ENCODE data around the gene LELP1. TPM values are rescaled to one million over a fixed set of nuclear protein-coding genes. Genes with fewer than 3 reads are reported as not detected.

LELP1 gene
- total and polyA plus RNA-seq, 5 donors from 2014 or later, result not detected

GRCh38 chr1:153231363-153231762, 28.1 kb downstream of the LELP1 start:
- no peaks in the 10 kb centered on the region for H3K36me3 Mint-ChIP-seq
- H3K9me3 Mint-ChIP-seq, result peaks cover 0 to 1% (median 0%) of the 10 kb centered on the region in 7 donors
- no peak overlapping the region for H3K4me3 ChIP-seq (ENCODE audit: low read depth, low read length)
- no peak for DNase-seq
- no peaks in the 10 kb centered on the region for H3K4me1 ChIP-seq (ENCODE audit: control insufficient read depth, insufficient read depth, low read length, poor library complexity, severe bottlenecking)
- no peak for ATAC-seq (ENCODE audit: low read depth in 2 of 2)
- peaks cover 5% of the 10 kb centered on the region for H3K27me3 ChIP-seq (ENCODE audit: control insufficient read depth, insufficient read depth, low read length)
- H3K4me1 Mint-ChIP-seq, result no peaks in the 10 kb centered on the region
- no peak overlapping the region for H3K27ac Mint-ChIP-seq
- H3K36me3 ChIP-seq (ENCODE audit: control insufficient read depth, insufficient read depth, low read length), result no peaks in the 10 kb centered on the region
- no peak overlapping the region for H3K27ac ChIP-seq (ENCODE audit: insufficient read depth, low read length, poor library complexity, severe bottlenecking)
- H3K27me3 Mint-ChIP-seq, result peaks cover 10% of the 10 kb centered on the region
- no peak overlapping the region for H3K4me3 Mint-ChIP-seq
- no peaks in the 10 kb centered on the region for H3K9me3 ChIP-seq (ENCODE audit: control insufficient read depth in 2 of 2, low read length in 2 of 2)

DNA sequence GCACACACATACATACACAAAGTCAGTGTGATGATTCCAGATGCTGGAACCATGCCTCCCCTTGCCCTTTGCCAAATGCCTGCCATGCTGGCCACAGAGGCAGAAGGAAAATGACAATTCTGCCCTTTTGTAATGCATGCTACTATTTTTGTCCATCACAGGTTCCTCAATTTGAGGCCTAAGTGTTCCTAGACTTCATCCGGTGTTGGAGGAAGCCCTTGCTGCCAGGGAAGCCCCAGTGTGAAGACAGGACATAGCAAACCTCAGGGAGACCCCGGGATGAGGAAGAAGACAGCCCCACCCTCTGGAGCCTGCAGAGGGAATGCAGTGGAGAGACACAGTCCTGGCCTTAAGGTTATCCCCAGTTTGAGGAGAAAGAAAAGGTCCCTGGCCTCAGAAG, 28.6 kb downstream of the LELP1 start:
- H3K4me3 Mint-ChIP-seq, result no peak overlapping the region
- Histone ChIP-seq H3K4me1 (ENCODE audit: control insufficient read depth, insufficient read depth, low read length, poor library complexity, severe bottlenecking) (no peaks in the 10 kb centered on the region), H3K27ac (ENCODE audit: insufficient read depth, low read length, poor library complexity, severe bottlenecking) (no peak overlapping the region), H3K9me3 (ENCODE audit: control insufficient read depth in 2 of 2, low read length in 2 of 2) (no peaks in the 10 kb centered on the region), H3K27me3 (ENCODE audit: control insufficient read depth, insufficient read depth, low read length) (peaks cover 4% of the 10 kb centered on the region), H3K4me3 (ENCODE audit: low read depth, low read length) (no peak overlapping the region), H3K36me3 (ENCODE audit: control insufficient read depth, insufficient read depth, low read length) (no peaks in the 10 kb centered on the region)
- no peak overlapping the region for H3K27ac Mint-ChIP-seq
- peaks cover 0 to 1% (median 0%) of the 10 kb centered on the region in 7 donors for H3K9me3 Mint-ChIP-seq
- H3K36me3 Mint-ChIP-seq, result no peaks in the 10 kb centered on the region
- H3K27me3 Mint-ChIP-seq, result peaks cover 10% of the 10 kb centered on the region
- no peak for ATAC-seq (ENCODE audit: low read depth in 2 of 2)
- DNase-seq, result no peak
- H3K4me1 Mint-ChIP-seq, result no peaks in the 10 kb centered on the region

DNA sequence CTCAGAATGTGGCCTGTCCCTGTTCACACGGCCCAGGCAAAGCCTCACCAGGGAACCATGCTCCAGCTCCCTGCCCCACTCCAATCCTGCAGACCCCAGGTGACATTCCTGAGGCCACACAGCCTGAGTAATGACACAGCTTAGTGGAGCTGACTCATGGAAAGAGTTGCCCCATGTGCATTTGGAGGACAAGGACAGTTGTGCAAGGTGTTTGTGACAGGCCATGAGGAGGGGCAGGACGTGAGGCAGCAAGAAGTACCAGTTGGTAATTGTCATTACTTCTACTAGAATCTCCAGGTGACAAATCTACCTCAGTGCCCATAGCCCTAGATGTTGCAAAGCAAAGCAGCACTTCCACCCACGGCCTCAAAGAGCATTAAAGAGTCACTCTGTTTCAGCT, 29.3 kb downstream of the LELP1 start:
- Histone ChIP-seq H3K4me3 (ENCODE audit: low read depth, low read length) (no peak overlapping the region), H3K4me1 (ENCODE audit: control insufficient read depth, insufficient read depth, low read length, poor library complexity, severe bottlenecking) (no peaks in the 10 kb centered on the region), H3K27me3 (ENCODE audit: control insufficient read depth, insufficient read depth, low read length) (peaks cover 4% of the 10 kb centered on the region), H3K27ac (ENCODE audit: insufficient read depth, low read length, poor library complexity, severe bottlenecking) (no peak overlapping the region), H3K36me3 (ENCODE audit: control insufficient read depth, insufficient read depth, low read length) (no peaks in the 10 kb centered on the region), H3K9me3 (ENCODE audit: control insufficient read depth in 2 of 2, low read length in 2 of 2) (no peaks in the 10 kb centered on the region)
- DNase-seq (no peak), ATAC-seq (ENCODE audit: low read depth in 2 of 2) (no peak)
- peaks cover 0 to 1% (median 0%) of the 10 kb centered on the region in 7 donors for H3K9me3 Mint-ChIP-seq
- peaks cover 10% of the 10 kb centered on the region for H3K27me3 Mint-ChIP-seq
- H3K4me1 Mint-ChIP-seq, result no peaks in the 10 kb centered on the region
- no peak overlapping the region for H3K4me3 Mint-ChIP-seq
- no peaks in the 10 kb centered on the region for H3K36me3 Mint-ChIP-seq
- H3K27ac Mint-ChIP-seq, result no peak overlapping the region

DNA sequence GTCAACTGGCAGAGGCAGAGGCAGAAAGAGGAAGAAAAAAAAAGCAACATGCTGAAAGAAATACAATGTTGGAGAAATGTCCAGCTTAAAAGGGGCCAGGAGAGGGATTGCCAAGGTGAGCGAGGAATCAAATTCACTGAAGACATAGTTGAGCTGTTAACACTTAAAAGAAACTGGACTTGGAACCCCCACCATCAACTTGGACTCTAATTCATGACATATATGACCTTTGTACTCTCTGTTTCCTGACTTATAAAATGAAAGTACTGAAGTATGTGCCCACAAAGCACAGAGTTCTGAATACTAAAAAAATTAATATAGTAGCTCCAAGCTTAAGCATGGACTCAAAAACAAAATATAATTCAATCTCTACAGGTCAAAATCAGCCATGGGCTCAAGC, 30.2 kb downstream of the LELP1 start:
- no peak overlapping the region for H3K4me3 ChIP-seq (ENCODE audit: low read depth, low read length)
- H3K36me3 ChIP-seq (ENCODE audit: control insufficient read depth, insufficient read depth, low read length), result no peaks in the 10 kb centered on the region
- no peaks in the 10 kb centered on the region for H3K9me3 ChIP-seq (ENCODE audit: control insufficient read depth in 2 of 2, low read length in 2 of 2)
- ATAC-seq (ENCODE audit: low read depth in 2 of 2), result no peak
- no peaks in the 10 kb centered on the region for H3K4me1 ChIP-seq (ENCODE audit: control insufficient read depth, insufficient read depth, low read length, poor library complexity, severe bottlenecking)
- peaks cover 4% of the 10 kb centered on the region for H3K27me3 ChIP-seq (ENCODE audit: control insufficient read depth, insufficient read depth, low read length)
- no peak overlapping the region for H3K4me3 Mint-ChIP-seq
- H3K27me3 Mint-ChIP-seq, result peaks cover 10% of the 10 kb centered on the region
- H3K27ac ChIP-seq (ENCODE audit: insufficient read depth, low read length, poor library complexity, severe bottlenecking), result no peak overlapping the region
- no peaks in the 10 kb centered on the region for H3K4me1 Mint-ChIP-seq
- DNase-seq, result no peak
- peaks cover 0 to 1% (median 0%) of the 10 kb centered on the region in 7 donors for H3K9me3 Mint-ChIP-seq
- no peaks in the 10 kb centered on the region for H3K36me3 Mint-ChIP-seq
- no peak overlapping the region for H3K27ac Mint-ChIP-seq

- DNase-seq (no peak), ATAC-seq (ENCODE audit: low read depth in 2 of 2) (no peak)
- Histone ChIP-seq H3K4me1 (ENCODE audit: control insufficient read depth, insufficient read depth, low read length, poor library complexity, severe bottlenecking) (no peaks in the 10 kb centered on the region), H3K4me3 (ENCODE audit: low read depth, low read length) (no peak overlapping the region), H3K36me3 (ENCODE audit: control insufficient read depth, insufficient read depth, low read length) (no peaks in the 10 kb centered on the region), H3K27me3 (ENCODE audit: control insufficient read depth, insufficient read depth, low read length) (peaks cover 2% of the 10 kb centered on the region), H3K9me3 (ENCODE audit: control insufficient read depth in 2 of 2, low read length in 2 of 2) (no peaks in the 10 kb centered on the region), H3K27ac (ENCODE audit: insufficient read depth, low read length, poor library complexity, severe bottlenecking) (no peak overlapping the region)
- no peaks in the 10 kb centered on the region for H3K36me3 Mint-ChIP-seq
- H3K27me3 Mint-ChIP-seq, result peaks cover 16% of the 10 kb centered on the region
- no peak overlapping the region for H3K4me3 Mint-ChIP-seq
- no peak overlapping the region for H3K27ac Mint-ChIP-seq
- H3K9me3 Mint-ChIP-seq, result peaks cover 0 to 2% (median 0%) of the 10 kb centered on the region in 7 donors
- no peaks in the 10 kb centered on the region for H3K4me1 Mint-ChIP-seq
Measured at GRCh38 chr1:153238527-153238926, 35.3 kb downstream of the LELP1 start.

GRCh38 chr1:153242160-153242559, 38.9 kb downstream of the LELP1 start:
- no peak overlapping the region for H3K27ac Mint-ChIP-seq
- no peak for DNase-seq
- no peaks in the 10 kb centered on the region for H3K27me3 ChIP-seq (ENCODE audit: control insufficient read depth, insufficient read depth, low read length)
- H3K36me3 ChIP-seq (ENCODE audit: control insufficient read depth, insufficient read depth, low read length), result no peaks in the 10 kb centered on the region
- H3K4me3 Mint-ChIP-seq, result no peak overlapping the region
- no peaks in the 10 kb centered on the region for H3K4me1 Mint-ChIP-seq
- no peaks in the 10 kb centered on the region for H3K9me3 ChIP-seq (ENCODE audit: control insufficient read depth in 2 of 2, low read length in 2 of 2)
- H3K27me3 Mint-ChIP-seq, result peaks cover 6% of the 10 kb centered on the region
- no peaks in the 10 kb centered on the region for H3K4me1 ChIP-seq (ENCODE audit: control insufficient read depth, insufficient read depth, low read length, poor library complexity, severe bottlenecking)
- no peaks in the 10 kb centered on the region for H3K36me3 Mint-ChIP-seq
- H3K9me3 Mint-ChIP-seq, result peaks cover 0 to 2% (median 0%) of the 10 kb centered on the region in 7 donors
- no peak overlapping the region for H3K27ac ChIP-seq (ENCODE audit: insufficient read depth, low read length, poor library complexity, severe bottlenecking)
- H3K4me3 ChIP-seq (ENCODE audit: low read depth, low read length), result no peak overlapping the region
- no peak for ATAC-seq (ENCODE audit: low read depth in 2 of 2)

DNA sequence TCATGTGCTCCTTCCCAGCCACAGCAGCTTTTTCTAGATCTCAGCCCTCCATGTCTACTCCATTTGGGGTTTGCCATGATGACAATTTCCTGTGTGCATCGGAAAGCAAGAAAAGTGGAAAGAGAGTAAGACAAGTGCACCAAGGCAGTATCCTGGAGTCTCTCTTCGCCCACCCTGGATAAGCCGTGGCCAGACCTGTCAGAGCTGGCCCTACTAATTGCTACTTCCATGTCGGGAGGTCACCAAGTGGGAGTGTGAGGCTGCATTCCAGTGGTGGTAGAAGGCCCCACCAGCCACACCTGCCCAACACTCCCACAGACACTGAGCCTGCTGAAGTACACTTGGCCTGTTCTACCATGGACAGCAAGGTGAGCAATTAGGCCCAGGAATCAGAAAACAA, 42.2 kb downstream of the LELP1 start:
- Histone ChIP-seq H3K4me3 (ENCODE audit: low read depth, low read length) (no peak overlapping the region), H3K27ac (ENCODE audit: insufficient read depth, low read length, poor library complexity, severe bottlenecking) (no peak overlapping the region), H3K9me3 (ENCODE audit: control insufficient read depth in 2 of 2, low read length in 2 of 2) (no peaks in the 10 kb centered on the region), H3K36me3 (ENCODE audit: control insufficient read depth, insufficient read depth, low read length) (no peaks in the 10 kb centered on the region), H3K27me3 (ENCODE audit: control insufficient read depth, insufficient read depth, low read length) (peaks cover 6% of the 10 kb centered on the region), H3K4me1 (ENCODE audit: control insufficient read depth, insufficient read depth, low read length, poor library complexity, severe bottlenecking) (no peaks in the 10 kb centered on the region)
- Mint-ChIP-seq H3K9me3 (peaks cover 0 to 2% (median 0%) of the 10 kb centered on the region in 7 donors), H3K27ac (no peak overlapping the region), H3K27me3 (peaks cover 16% of the 10 kb centered on the region), H3K36me3 (no peaks in the 10 kb centered on the region), H3K4me3 (no peak overlapping the region), H3K4me1 (no peaks in the 10 kb centered on the region)
- no peak for ATAC-seq (ENCODE audit: low read depth in 2 of 2)
- DNase-seq, result no peak

DNA sequence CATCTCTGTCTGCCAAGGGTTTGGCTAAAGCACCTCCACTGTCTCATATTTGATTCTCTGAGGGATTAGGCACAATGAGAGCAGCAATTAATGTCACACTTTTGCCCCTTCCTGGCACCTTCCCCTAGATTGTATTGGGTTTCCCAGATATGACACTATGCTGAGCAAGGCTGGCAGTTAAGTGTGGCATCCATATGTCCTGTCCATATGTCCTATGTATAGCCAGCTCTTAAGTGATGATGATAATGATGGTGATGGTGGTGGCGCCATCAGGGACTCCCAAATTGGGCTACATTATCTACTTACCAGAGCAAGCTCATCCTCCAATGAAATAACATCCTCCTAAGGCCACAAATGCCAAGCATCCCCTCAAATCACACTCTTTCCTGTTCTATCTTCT, 42.8 kb downstream of the LELP1 start:
- Histone ChIP-seq H3K4me1 (ENCODE audit: control insufficient read depth, insufficient read depth, low read length, poor library complexity, severe bottlenecking) (no peaks in the 10 kb centered on the region), H3K9me3 (ENCODE audit: control insufficient read depth in 2 of 2, low read length in 2 of 2) (no peaks in the 10 kb centered on the region), H3K36me3 (ENCODE audit: control insufficient read depth, insufficient read depth, low read length) (no peaks in the 10 kb centered on the region), H3K27ac (ENCODE audit: insufficient read depth, low read length, poor library complexity, severe bottlenecking) (no peak overlapping the region), H3K4me3 (ENCODE audit: low read depth, low read length) (no peak overlapping the region), H3K27me3 (ENCODE audit: control insufficient read depth, insufficient read depth, low read length) (peaks cover 6% of the 10 kb centered on the region)
- H3K4me1 Mint-ChIP-seq, result no peaks in the 10 kb centered on the region
- DNase-seq, result no peak
- peaks cover 16% of the 10 kb centered on the region for H3K27me3 Mint-ChIP-seq
- H3K27ac Mint-ChIP-seq, result no peak overlapping the region
- no peaks in the 10 kb centered on the region for H3K36me3 Mint-ChIP-seq
- peaks cover 0 to 2% (median 0%) of the 10 kb centered on the region in 7 donors for H3K9me3 Mint-ChIP-seq
- no peak overlapping the region for H3K4me3 Mint-ChIP-seq
- no peak for ATAC-seq (ENCODE audit: low read depth in 2 of 2)
